ENCODE results near the gene EFHB.
"Not testable (repeated sequence)": the region's sequence is repeated elsewhere in the genome, so short reads cannot be mapped to it uniquely, and the experiment has no call there.

The EFHB gene

DNA sequence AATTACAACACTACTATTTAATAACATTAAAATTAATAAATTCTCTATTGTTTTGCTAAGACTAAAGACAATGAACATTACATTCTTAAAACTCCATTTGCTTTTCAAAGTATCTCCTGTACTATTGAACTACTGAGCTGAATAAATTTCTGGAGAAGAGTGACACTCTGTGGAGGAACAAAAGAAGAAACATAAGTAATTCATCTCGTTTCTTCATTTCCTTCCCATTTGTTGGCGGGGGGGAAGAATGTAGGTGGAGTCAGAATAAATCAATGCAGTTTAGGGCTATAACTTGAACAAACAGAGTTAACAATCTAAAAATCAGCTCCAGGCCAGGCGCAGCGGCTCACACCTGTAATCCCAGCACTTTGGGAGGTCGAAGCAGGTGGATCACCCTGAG lies 32.7 kb downstream of the EFHB start:
- H3K27ac Mint-ChIP-seq, result no peak overlapping the region

DNA sequence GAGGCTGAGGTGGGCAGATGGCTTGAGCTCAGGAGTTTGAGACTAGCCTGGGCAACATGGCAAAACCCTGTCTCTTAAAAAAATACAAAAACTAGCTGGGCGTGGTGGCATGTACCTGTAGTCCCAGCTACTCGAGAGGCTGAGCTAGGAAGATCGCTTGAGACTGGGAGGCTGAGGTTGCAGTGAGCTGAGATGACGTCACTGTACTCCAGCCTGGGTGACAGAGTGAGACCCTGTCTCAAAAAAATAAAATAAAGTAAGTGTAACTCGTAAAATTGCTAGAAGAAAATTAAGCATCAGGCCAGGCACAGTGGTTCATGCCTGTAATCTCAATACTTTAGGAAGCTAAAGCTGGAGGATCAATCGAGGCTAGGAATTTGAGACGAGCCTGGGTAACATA lies 34.2 kb downstream of the EFHB start:
- not testable (repeated sequence) for H3K4me3 Mint-ChIP-seq; H3K36me3 Mint-ChIP-seq; H3K9me3 Mint-ChIP-seq; H3K4me1 Mint-ChIP-seq; H3K27me3 Mint-ChIP-seq; H3K27ac Mint-ChIP-seq; DNase-seq (ENCODE audit: low spot score in 2 of 2); ATAC-seq (ENCODE audit: low read depth)

More for the DNA sequence above, 32.7 kb downstream of the EFHB start:
- H3K4me1 Mint-ChIP-seq, result peaks cover 2% of the 10 kb centered on the region
- no peaks in the 10 kb centered on the region for H3K9me3 Mint-ChIP-seq
- DNase-seq (ENCODE audit: low spot score in 2 of 2) (no peak), ATAC-seq (ENCODE audit: low read depth) (no peak)
- no peaks in the 10 kb centered on the region for H3K27me3 Mint-ChIP-seq
- no peaks in the 10 kb centered on the region for H3K36me3 Mint-ChIP-seq
- no peak overlapping the region for H3K4me3 Mint-ChIP-seq

DNA sequence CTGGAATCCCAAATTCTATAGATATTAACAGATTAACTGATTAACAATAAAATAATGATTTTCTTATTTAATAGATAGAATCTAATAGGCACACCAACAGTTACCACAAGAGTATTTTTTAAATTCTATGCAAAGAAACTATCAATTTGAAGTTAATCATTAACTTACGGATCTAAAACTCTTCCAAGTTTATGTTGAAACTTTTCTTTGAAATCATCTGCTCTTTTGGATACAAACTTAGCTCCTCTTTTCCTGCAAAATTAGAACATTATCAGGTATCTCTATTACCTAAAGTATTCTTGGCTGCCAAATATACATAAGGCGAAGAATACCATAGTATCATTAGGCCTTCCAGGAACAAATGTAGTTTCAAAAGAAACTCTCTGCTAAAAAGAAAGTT lies 34.8 kb downstream of the EFHB start:
- no peak overlapping the region for H3K4me3 Mint-ChIP-seq
- no peak overlapping the region for H3K27ac Mint-ChIP-seq
- no peak for DNase-seq (ENCODE audit: low spot score in 2 of 2)
- no peaks in the 10 kb centered on the region for H3K36me3 Mint-ChIP-seq
- no peaks in the 10 kb centered on the region for H3K27me3 Mint-ChIP-seq
- peaks cover 2% of the 10 kb centered on the region for H3K4me1 Mint-ChIP-seq
- H3K9me3 Mint-ChIP-seq, result no peaks in the 10 kb centered on the region
- no peak for ATAC-seq (ENCODE audit: low read depth)

DNA sequence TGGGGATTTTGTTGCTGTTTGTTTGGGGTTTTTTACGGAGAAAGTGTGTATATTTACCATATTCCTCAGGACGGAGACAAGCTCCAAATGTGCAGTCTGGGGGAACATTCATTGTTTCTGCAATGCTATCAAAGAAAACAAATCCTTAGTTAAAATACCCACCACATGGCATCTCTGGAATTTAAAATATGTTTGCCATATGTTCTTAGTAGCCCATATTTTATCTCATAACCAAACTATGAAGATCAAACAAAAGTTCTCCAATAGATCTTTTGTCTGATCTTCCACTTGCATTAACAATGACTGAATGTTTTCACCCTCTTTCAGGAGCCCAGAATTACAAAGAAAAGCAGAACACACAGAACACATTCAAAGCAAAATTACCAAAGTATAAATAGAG lies 35.3 kb downstream of the EFHB start:
- ATAC-seq (ENCODE audit: low read depth) (no peak), DNase-seq (ENCODE audit: low spot score in 2 of 2) (no peak)
- Mint-ChIP-seq H3K27me3 (no peaks in the 10 kb centered on the region), H3K4me1 (peaks cover 2% of the 10 kb centered on the region), H3K36me3 (no peaks in the 10 kb centered on the region), H3K9me3 (no peaks in the 10 kb centered on the region), H3K27ac (no peak overlapping the region), H3K4me3 (no peak overlapping the region)

DNA sequence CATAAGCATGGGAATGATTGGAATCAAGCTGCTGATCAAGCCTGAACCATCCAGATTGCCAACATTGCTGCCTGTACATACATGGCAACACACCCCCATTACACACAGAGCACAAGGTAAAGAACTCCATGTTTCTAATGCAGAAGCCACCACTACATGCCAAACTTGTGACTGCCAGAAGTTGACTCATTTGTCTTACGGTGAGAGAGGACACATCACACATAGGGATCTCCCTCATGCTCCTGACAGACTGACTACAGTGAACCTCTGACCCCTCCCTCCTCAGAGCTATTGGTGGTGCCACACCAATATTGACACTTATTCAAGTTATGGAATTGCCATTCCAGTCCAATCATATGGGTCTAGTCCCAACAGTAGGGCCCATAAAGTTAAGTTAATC lies 42.3 kb downstream of the EFHB start:
- Mint-ChIP-seq H3K9me3 (no peaks in the 10 kb centered on the region), H3K27me3 (no peaks in the 10 kb centered on the region), H3K4me1 (no peaks in the 10 kb centered on the region), H3K4me3 (no peak overlapping the region), H3K36me3 (no peaks in the 10 kb centered on the region), H3K27ac (no peak overlapping the region)
- ATAC-seq (ENCODE audit: low read depth) (no peak), DNase-seq (ENCODE audit: low spot score in 2 of 2) (no peak)

DNA sequence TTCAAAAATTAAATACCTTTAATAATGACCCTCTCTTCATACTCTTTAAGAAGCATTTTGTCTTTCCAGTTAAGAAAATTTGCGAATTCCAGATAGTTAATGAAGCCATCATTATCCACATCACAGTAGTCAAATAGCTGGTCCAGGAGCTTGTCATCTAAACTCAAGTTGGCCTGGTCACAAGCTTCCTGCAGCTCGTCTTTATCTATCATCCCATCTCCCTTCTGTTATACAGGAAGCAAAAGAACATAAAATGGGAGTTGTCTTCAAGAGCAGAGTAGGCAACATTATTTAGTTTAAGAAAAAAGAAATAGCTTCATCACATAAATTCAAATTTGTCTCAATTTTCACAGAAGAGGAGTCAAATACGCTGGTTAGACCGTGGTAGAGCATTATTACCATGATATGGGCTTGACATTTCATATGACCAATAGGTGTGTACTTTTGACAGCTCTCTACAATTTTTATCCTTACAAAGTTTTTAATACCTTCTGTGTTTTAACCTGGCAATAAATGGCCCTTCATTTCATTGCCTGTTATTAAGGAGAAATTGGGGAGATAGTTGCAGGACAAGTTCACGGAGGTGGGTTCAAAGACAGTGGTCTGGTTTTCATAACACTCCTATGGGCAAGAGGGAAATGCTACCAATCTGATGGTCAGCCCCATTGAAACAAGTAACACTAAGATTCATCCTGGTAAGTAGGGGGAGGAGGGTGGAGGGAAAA lies 45.4 kb downstream of the EFHB start:
- no peaks in the 10 kb centered on the region for H3K9me3 Mint-ChIP-seq
- no peak overlapping the region for H3K4me3 Mint-ChIP-seq
- DNase-seq (ENCODE audit: low spot score in 2 of 2) (no peak), ATAC-seq (ENCODE audit: low read depth) (no peak)
- H3K36me3 Mint-ChIP-seq, result no peaks in the 10 kb centered on the region
- no peaks in the 10 kb centered on the region for H3K4me1 Mint-ChIP-seq
- no peak overlapping the region for H3K27ac Mint-ChIP-seq
- H3K27me3 Mint-ChIP-seq, result no peaks in the 10 kb centered on the region

DNA sequence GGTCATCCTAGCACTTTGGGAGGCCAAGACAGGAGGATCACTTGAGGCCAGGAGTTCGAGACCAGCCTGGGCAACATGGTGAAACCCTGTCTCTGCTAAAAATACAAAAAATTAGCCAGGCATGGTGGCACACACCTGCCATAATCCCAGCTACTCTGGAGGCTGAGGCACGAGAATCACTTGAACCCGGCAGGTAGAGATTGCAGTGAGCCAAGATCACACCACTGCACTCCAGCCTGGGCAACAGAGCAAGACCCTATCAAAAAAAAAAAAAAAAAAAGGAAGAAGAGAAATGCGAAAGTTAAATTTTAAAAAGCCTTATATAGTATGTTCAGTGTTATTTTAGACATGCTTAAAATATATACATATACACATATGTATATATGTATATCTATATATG lies 46.9 kb downstream of the EFHB start:
- H3K27me3 Mint-ChIP-seq; H3K4me1 Mint-ChIP-seq; H3K27ac Mint-ChIP-seq; DNase-seq (ENCODE audit: low spot score in 2 of 2); H3K36me3 Mint-ChIP-seq; H3K4me3 Mint-ChIP-seq; ATAC-seq (ENCODE audit: low read depth); H3K9me3 Mint-ChIP-seq: not testable (repeated sequence)

- no peak overlapping the region for H3K27ac Mint-ChIP-seq
- no peaks in the 10 kb centered on the region for H3K9me3 Mint-ChIP-seq
- no peaks in the 10 kb centered on the region for H3K4me1 Mint-ChIP-seq
- no peaks in the 10 kb centered on the region for H3K27me3 Mint-ChIP-seq
- no peak overlapping the region for H3K4me3 Mint-ChIP-seq
- DNase-seq (ENCODE audit: low spot score in 2 of 2) (no peak), ATAC-seq (ENCODE audit: low read depth) (no peak)
- H3K36me3 Mint-ChIP-seq, result no peaks in the 10 kb centered on the region
Observed at GRCh38 chr3:19886404-19886803, 47.6 kb downstream of the EFHB start.

DNA sequence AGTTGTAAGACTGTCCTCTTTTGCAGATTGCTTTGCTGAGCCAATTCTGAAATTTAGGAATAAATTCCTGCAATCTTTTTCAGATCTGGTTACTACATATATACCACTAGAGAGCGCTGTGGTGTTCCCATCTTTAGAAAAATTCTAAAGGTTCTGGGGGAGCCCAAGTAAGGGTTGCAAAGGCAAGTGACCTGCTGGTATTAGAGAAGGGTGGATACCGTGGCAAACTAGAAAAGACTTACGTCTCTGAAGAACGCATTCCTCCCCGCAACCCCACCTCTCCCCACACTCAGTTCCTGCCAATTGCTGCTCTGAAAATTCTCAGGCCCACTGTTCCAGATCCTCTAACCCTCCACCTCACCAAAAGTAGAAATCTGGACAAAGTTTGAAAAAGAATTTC lies 48.5 kb downstream of the EFHB start:
- DNase-seq (ENCODE audit: low spot score in 2 of 2), result peak in 1 of 2 donors; percentile 32
- no peak overlapping the region for H3K27ac Mint-ChIP-seq
- no peak overlapping the region for H3K4me3 Mint-ChIP-seq
- no peaks in the 10 kb centered on the region for H3K27me3 Mint-ChIP-seq
- no peaks in the 10 kb centered on the region for H3K4me1 Mint-ChIP-seq
- no peak for ATAC-seq (ENCODE audit: low read depth)
- no peaks in the 10 kb centered on the region for H3K9me3 Mint-ChIP-seq
- no peaks in the 10 kb centered on the region for H3K36me3 Mint-ChIP-seq

GRCh38 chr3:19881852-19882251 lies 52.2 kb downstream of the EFHB start:
- H3K27ac Mint-ChIP-seq, result no peak overlapping the region
- no peak overlapping the region for H3K4me3 Mint-ChIP-seq

DNA sequence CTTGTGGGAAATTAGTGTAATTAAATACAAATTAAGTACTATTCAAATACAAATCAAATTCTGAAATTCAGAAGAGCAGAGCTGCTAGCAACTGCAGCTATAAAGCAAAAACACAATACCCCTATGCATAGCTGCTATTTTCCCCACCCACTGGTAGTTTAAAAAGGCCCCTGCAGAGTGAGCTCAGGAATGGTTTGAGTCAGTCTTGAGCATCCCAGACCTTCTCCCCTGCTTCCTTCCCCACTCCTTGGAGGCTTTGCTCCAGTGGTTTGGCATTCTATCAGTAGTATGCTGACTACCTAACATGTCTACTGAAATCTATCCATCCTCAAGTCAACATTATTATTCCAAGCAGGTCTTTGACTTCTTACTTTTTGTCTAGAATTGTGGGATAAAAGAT lies 53.0 kb downstream of the EFHB start:
- no peak overlapping the region for H3K4me3 Mint-ChIP-seq
- ATAC-seq (ENCODE audit: low read depth), result no peak
- H3K27me3 Mint-ChIP-seq, result peaks cover 3% of the 10 kb centered on the region
- no peaks in the 10 kb centered on the region for H3K9me3 Mint-ChIP-seq
- DNase-seq (ENCODE audit: low spot score in 2 of 2), result no peak
- no peaks in the 10 kb centered on the region for H3K4me1 Mint-ChIP-seq
- H3K27ac Mint-ChIP-seq, result no peak overlapping the region
- H3K36me3 Mint-ChIP-seq, result no peaks in the 10 kb centered on the region

More at GRCh38 chr3:19881852-19882251, 52.2 kb downstream of the EFHB start:
- ATAC-seq (ENCODE audit: low read depth) (no peak), DNase-seq (ENCODE audit: low spot score in 2 of 2) (no peak)
- no peaks in the 10 kb centered on the region for H3K4me1 Mint-ChIP-seq
- H3K9me3 Mint-ChIP-seq, result no peaks in the 10 kb centered on the region
- H3K36me3 Mint-ChIP-seq, result no peaks in the 10 kb centered on the region
- H3K27me3 Mint-ChIP-seq, result no peaks in the 10 kb centered on the region

- Mint-ChIP-seq H3K36me3 (no peaks in the 10 kb centered on the region), H3K4me1 (no peaks in the 10 kb centered on the region), H3K27me3 (peaks cover 6% of the 10 kb centered on the region), H3K9me3 (no peaks in the 10 kb centered on the region), H3K27ac (no peak overlapping the region), H3K4me3 (no peak overlapping the region)
- ATAC-seq (ENCODE audit: low read depth) (no peak), DNase-seq (ENCODE audit: low spot score in 2 of 2) (no peak)
Observed at GRCh38 chr3:19877656-19878055, 56.4 kb downstream of the EFHB start.

DNA sequence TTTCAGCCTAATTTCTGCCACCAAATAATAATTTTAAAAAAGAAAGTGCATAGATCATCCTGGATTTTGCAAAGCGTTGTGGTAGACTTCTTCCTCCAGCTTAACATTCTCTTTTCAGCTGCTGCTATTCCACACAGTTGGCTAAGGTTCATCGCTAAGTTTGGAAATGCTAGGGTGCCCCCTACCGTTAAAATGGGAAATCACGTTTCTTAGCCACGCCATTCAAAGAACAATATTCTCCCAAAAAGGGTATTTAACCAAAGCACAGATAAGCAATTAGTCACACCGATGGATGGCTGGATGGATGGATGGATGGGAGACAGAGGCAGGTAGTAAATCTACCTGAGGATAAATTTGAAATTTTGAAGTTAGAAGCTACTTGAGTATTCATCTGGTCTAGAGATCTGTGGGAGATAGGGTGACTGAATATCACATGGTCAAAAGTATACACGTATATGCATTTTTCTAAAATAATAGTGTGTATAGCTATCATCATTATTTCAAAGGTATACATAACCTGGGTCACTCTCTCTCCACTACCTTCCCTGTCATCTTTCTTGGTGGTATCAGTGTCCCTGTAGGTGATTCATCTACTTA lies 67.2 kb downstream of the EFHB start:
- Mint-ChIP-seq H3K36me3 (no peaks in the 10 kb centered on the region), H3K27ac (no peak overlapping the region), H3K27me3 (peaks cover 7% of the 10 kb centered on the region), H3K4me3 (no peak overlapping the region), H3K4me1 (no peaks in the 10 kb centered on the region), H3K9me3 (no peaks in the 10 kb centered on the region)
- ATAC-seq (ENCODE audit: low read depth) (peak; percentile 76), DNase-seq (ENCODE audit: low spot score in 2 of 2) (peak; percentile 55 to 63)

GRCh38 chr3:19855318-19855717 lies 78.7 kb downstream of the EFHB start:
- H3K27ac Mint-ChIP-seq, result not testable (repeated sequence)

DNA sequence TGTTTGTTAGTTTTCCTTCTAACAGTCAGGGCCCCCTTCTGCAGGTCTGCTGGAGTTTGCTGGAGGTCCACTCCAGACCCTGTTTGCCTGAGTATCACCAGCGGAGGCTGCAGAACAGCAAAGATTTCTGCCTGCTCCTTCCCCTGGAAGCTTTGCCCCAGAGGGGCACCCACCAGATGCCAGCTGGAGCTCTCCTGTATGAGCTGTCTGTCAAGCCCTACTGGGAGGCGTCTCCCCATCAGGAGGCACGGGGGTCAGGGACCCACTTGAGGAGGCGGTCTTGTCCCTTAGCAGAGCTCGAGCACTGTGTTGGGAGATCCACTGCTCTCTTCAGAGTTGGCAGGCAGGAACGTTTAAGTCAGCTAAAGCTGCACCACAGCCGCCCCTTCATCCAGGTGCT lies 87.4 kb downstream of the EFHB start:
- not testable (repeated sequence) for H3K27ac Mint-ChIP-seq; H3K4me1 Mint-ChIP-seq; H3K4me3 Mint-ChIP-seq; H3K27me3 Mint-ChIP-seq; DNase-seq (ENCODE audit: low spot score in 2 of 2); H3K36me3 Mint-ChIP-seq; ATAC-seq (ENCODE audit: low read depth)
- peaks cover 11% of the 10 kb centered on the region for H3K9me3 Mint-ChIP-seq

More at GRCh38 chr3:19855318-19855717, 78.7 kb downstream of the EFHB start:
- not testable (repeated sequence) for H3K27me3 Mint-ChIP-seq; H3K4me1 Mint-ChIP-seq; H3K36me3 Mint-ChIP-seq; DNase-seq (ENCODE audit: low spot score in 2 of 2); H3K4me3 Mint-ChIP-seq; H3K9me3 Mint-ChIP-seq; ATAC-seq (ENCODE audit: low read depth)
